Parathyroid adenoma (tissue), 2 donors: ENCODE results near the gene MAT2A.

Experiments
- H2AFZ ChIP-seq: fragments of 300-600 bp; sonication (generic); one replicate; pipeline ENCODE4 v1.7.0; 2017; ENCODE audit warnings: antibody characterized with exemption, mild to moderate bottlenecking
- H3K27ac ChIP-seq: fragments of 300-600 bp; sonication (generic); one replicate; pipeline ENCODE4 v1.7.0; 2017
- H3K27me3 ChIP-seq: fragments of 300-600 bp; sonication (generic); one replicate; pipeline ENCODE4 v1.7.0; 2017; ENCODE audit warnings: low read length; ENCODE audit not compliant: control insufficient read depth, insufficient read depth
- H3K36me3 ChIP-seq: fragments of 300-600 bp; sonication (generic); one replicate; pipeline ENCODE4 v1.7.0; 2017; ENCODE audit warnings: low read length; ENCODE audit not compliant: control insufficient read depth, insufficient read depth
- H3K4me1 ChIP-seq: fragments of 300-600 bp; sonication (generic); one replicate; pipeline ENCODE4 v1.7.0; 2017; ENCODE audit warnings: control low read depth
- H3K4me2 ChIP-seq: fragments of 300-600 bp; sonication (generic); one replicate; pipeline ENCODE4 v1.7.0; 2017; ENCODE audit warnings: low read length
- H3K4me3 ChIP-seq: fragments of 300-600 bp; sonication (generic); one replicate; pipeline ENCODE4 v1.7.0; 2017; ENCODE audit warnings: low read depth, low read length
- H3K79me2 ChIP-seq: fragments of 300-600 bp; sonication (generic); one replicate; pipeline ENCODE4 v1.7.0; 2017; ENCODE audit warnings: control low read depth
- H3K9ac ChIP-seq: fragments of 300-600 bp; sonication (generic); one replicate; pipeline ENCODE4 v1.7.0; 2017; ENCODE audit warnings: mild to moderate bottlenecking
- H3K9me3 ChIP-seq: fragments of 300-600 bp; sonication (generic); one replicate; pipeline ENCODE4 v1.7.0; 2017; ENCODE audit warnings: low read length; ENCODE audit not compliant: control insufficient read depth
- CTCF ChIP-seq: fragments of 300-600 bp; sonication (generic); IDR thresholded peaks from one replicate; pipeline ENCODE4 v1.7.0; 2017; ENCODE audit warnings: antibody characterized with exemption, mild to moderate bottlenecking
- donor health status: primary hyperparathyroidism.

MAT2A gene

GRCh38 chr2:85575739-85576138, 36.8 kb downstream of the MAT2A start:
- H3K27me3 ChIP-seq: no peaks in the 10 kb centered on the region
- no peak overlapping the region for H3K4me2 ChIP-seq
- no peak for TF ChIP-seq CTCF
- peak overlapping the region; percentile 75 for H2AFZ ChIP-seq
- H3K9me3 ChIP-seq: no peaks in the 10 kb centered on the region
- H3K9ac ChIP-seq: no peak overlapping the region
- no peaks in the 10 kb centered on the region for H3K36me3 ChIP-seq
- peaks cover 2% of the 10 kb centered on the region for H3K79me2 ChIP-seq
- peak overlapping the region; percentile 88 for H3K27ac ChIP-seq
- H3K4me1 ChIP-seq: peaks cover 15% of the 10 kb centered on the region
- H3K4me3 ChIP-seq: no peak overlapping the region

- peak overlapping the region; percentile 60 for H3K4me3 ChIP-seq
- peaks cover 15% of the 10 kb centered on the region for H3K4me1 ChIP-seq
- no peaks in the 10 kb centered on the region for H3K36me3 ChIP-seq
- peak overlapping the region; percentile 75 for H2AFZ ChIP-seq
- no peak overlapping the region for H3K9ac ChIP-seq
- no peaks in the 10 kb centered on the region for H3K9me3 ChIP-seq
- H3K27me3 ChIP-seq: no peaks in the 10 kb centered on the region
- no peak for TF ChIP-seq CTCF
- H3K79me2 ChIP-seq: peaks cover 4% of the 10 kb centered on the region
- peak overlapping the region; percentile 88 for H3K27ac ChIP-seq
- peak overlapping the region; percentile 69 for H3K4me2 ChIP-seq
These were observed 38.1 kb downstream of the MAT2A start for GRCh38 chr2:85577063-85577385.

- Histone ChIP-seq H3K9me3 (no peaks in the 10 kb centered on the region), H3K9ac (no peak within 1 kb of the TSS), H3K79me2 (peaks cover 4% of the 10 kb centered on the region), H3K27ac (peak within 1 kb of the TSS; percentile 88), H3K4me2 (peak within 1 kb of the TSS; percentile 69), H3K4me1 (peaks cover 15% of the 10 kb centered on the region), H3K27me3 (no peaks in the 10 kb centered on the region), H3K36me3 (no peaks in the 10 kb centered on the region), H2AFZ (peak within 1 kb of the TSS; percentile 75), H3K4me3 (peak within 1 kb of the TSS; percentile 60)
- TF ChIP-seq CTCF: no peak
These were observed 38.6 kb downstream of the MAT2A start, which contains the start of gene VAMP8 for GRCh38 chr2:85577386-85578242. TSS of gene VAMP8 (plus strand) at chr2:85577586. CDS start at chr2:85577647, 61 bp downstream.

GRCh38 chr2:85578243-85579180, 39.5 kb downstream of the MAT2A start:
- TF ChIP-seq CTCF: no peak
- peak overlapping the region; percentile 60 for H3K4me3 ChIP-seq
- H3K9ac ChIP-seq: no peak overlapping the region

More at GRCh38 chr2:85578243-85579180, 39.5 kb downstream of the MAT2A start:
- Histone ChIP-seq H3K79me2 (peaks cover 4% of the 10 kb centered on the region), H3K4me2 (peak overlapping the region; percentile 69), H2AFZ (peak overlapping the region; percentile 75), H3K36me3 (no peaks in the 10 kb centered on the region), H3K4me1 (peaks cover 15% of the 10 kb centered on the region), H3K27me3 (no peaks in the 10 kb centered on the region), H3K9me3 (no peaks in the 10 kb centered on the region), H3K27ac (peak overlapping the region; percentile 88)
